GM23248 (cell line): ENCODE measurements around the gene LYSMD1. TPM values are rescaled to one million over a fixed set of nuclear protein-coding genes. Genes with fewer than 3 reads are reported as not detected.

Experiments used
- DNase-seq: peaks from one replicate; pipeline ENCODE4 v3.0.0-alpha.2; 2015
- H2AFZ ChIP-seq: fragments of 200-600 bp; sonication (generic); 2 replicates; pipeline ENCODE4 v1.6.1; 2016; ENCODE audit warnings: antibody characterized with exemption
- H3F3A ChIP-seq: fragments of 200-600 bp; sonication (generic); 2 replicates; pipeline ENCODE4 v1.6.1; 2016; ENCODE audit warnings: mild to moderate bottlenecking, antibody characterized with exemption, mixed run types; ENCODE audit not compliant: insufficient read depth
- H3K27ac ChIP-seq: fragments of 200-600 bp; sonication (generic); 2 replicates; pipeline ENCODE4 v1.5.1; 2016; ENCODE audit warnings: mild to moderate bottlenecking
- H3K27me3 ChIP-seq: fragments of 200-600 bp; sonication (generic); replicated peaks from 2 replicates; pipeline ENCODE4 v1.6.1; 2016; ENCODE audit warnings: mild to moderate bottlenecking; ENCODE audit not compliant: insufficient read depth
- H3K36me3 ChIP-seq: fragments of 200-600 bp; sonication (generic); 2 replicates; pipeline ENCODE4 v1.6.1; 2016; ENCODE audit warnings: low read depth, mild to moderate bottlenecking
- H3K4me1 ChIP-seq: fragments of 200-600 bp; sonication (generic); 2 replicates; pipeline ENCODE4 v1.6.1; 2016; ENCODE audit warnings: mild to moderate bottlenecking; ENCODE audit not compliant: insufficient read depth
- H3K4me2 ChIP-seq: fragments of 200-600 bp; sonication (generic); one replicate; pipeline ENCODE4 v1.6.1; 2016; ENCODE audit warnings: mild to moderate bottlenecking; ENCODE audit not compliant: unreplicated experiment
- H3K4me3 ChIP-seq: fragments of 200-600 bp; sonication (generic); 2 replicates; pipeline ENCODE4 v1.5.1; 2016; ENCODE audit warnings: mild to moderate bottlenecking
- H3K79me2 ChIP-seq: fragments of 200-600 bp; sonication (generic); 2 replicates; pipeline ENCODE4 v1.6.1; 2016; ENCODE audit warnings: mild to moderate bottlenecking; ENCODE audit not compliant: insufficient read depth
- H3K9ac ChIP-seq: fragments of 200-600 bp; sonication (generic); 2 replicates; pipeline ENCODE4 v1.6.1; 2016; ENCODE audit warnings: mild to moderate bottlenecking
- H3K9me2 ChIP-seq: fragments of 200-600 bp; sonication (generic); 2 replicates; pipeline ENCODE4 v1.6.1; 2016; ENCODE audit warnings: mixed run types, mild to moderate bottlenecking, moderate library complexity; ENCODE audit not compliant: insufficient read depth
- H3K9me3 ChIP-seq: fragments of 200-600 bp; sonication (generic); one replicate; pipeline ENCODE4 v1.6.1; 2017; ENCODE audit warnings: low read depth
- H4K20me1 ChIP-seq: fragments of 200-600 bp; sonication (generic); 2 replicates; pipeline ENCODE4 v1.6.0; 2016; ENCODE audit not compliant: insufficient read depth
- EZH2 ChIP-seq: fragments of 200-600 bp; sonication (generic); IDR thresholded peaks from 2 replicates; pipeline ENCODE4 v1.6.1; 2018; ENCODE audit warnings: antibody characterized with exemption, mild to moderate bottlenecking; ENCODE audit not compliant: insufficient read depth, poor library complexity, severe bottlenecking
- EZH2phosphoT487 ChIP-seq: fragments of 200-600 bp; sonication (generic); IDR thresholded peaks from 2 replicates; pipeline ENCODE4 v1.6.1; 2018; ENCODE audit warnings: antibody characterized with exemption, moderate library complexity, mild to moderate bottlenecking, low read depth; ENCODE audit not compliant: insufficient read depth
- WGBS, 2 experiments: methylation state at CpG; one replicate each; pipeline ENCODE4 v1.1.6; 2015 to 2017; ENCODE audit warnings: low lambda C conversion rate in 2 of 2, low coverage in 1 of 2; ENCODE audit errors: missing lambda C conversion rate in 2 of 2; 5-methylcytosine and 5-hydroxymethylcytosine counted together
- in situ Hi-C: fragments of 300-500 bp; cut with MboI; formaldehyde crosslinking; loops from 2 replicates; pipeline ENCODE4 v1.15.0; 2020
- polyA plus RNA-seq: library from polyadenylated mRNA; unstranded; fragments of >200 nt; fragmentation: Nextera tagmentation; extraction: Ambion mirVana; gene quantifications from 2 replicates; pipeline ENCODE4 v1.2.1, GENCODE V29; 2016
- total RNA-seq: library from RNA; depleted of rRNA; stranded (reverse); fragments of >200 nt; shearing (Covaris generic); gene quantifications from 2 replicates; pipeline ENCODE4 v1.2.3, GENCODE V29; 2014

LYSMD1 gene
- total and polyA plus RNA-seq, 2 experiments from 2014 or later = 3.4 to 11.5 TPM

GRCh38 chr1:151175041-151175741 is 9.5 kb upstream of the LYSMD1 start:
- Histone ChIP-seq H4K20me1 (no peaks in the 10 kb centered on the region), H3K27ac (no peak overlapping the region), H3K9ac (no peak overlapping the region), H2AFZ (no peak overlapping the region), H3K4me1 (0 out of 2 replicates have a peak, but pooled peaks cover 3% of the 10 kb centered on the region), H3F3A (peaks cover 14% of the 10 kb centered on the region; the same call in 1 of the 2 replicates), H3K36me3 (peaks cover 4% of the 10 kb centered on the region; the same call in 1 of the 2 replicates), H3K9me3 (no peaks in the 10 kb centered on the region), H3K4me3 (no peak overlapping the region), H3K79me2 (no peaks in the 10 kb centered on the region), H3K4me2 (no peak overlapping the region), H3K27me3 (no peaks in the 10 kb centered on the region), H3K9me2 (no peaks in the 10 kb centered on the region)
- DNase-seq = peak; percentile 7
- WGBS, 2 experiments = 58 to 59% methylated on average over 6 of the region's 6 CpGs
- in situ Hi-C loops = no loop called here
- no peak for TF ChIP-seq EZH2phosphoT487

- DNase-seq = no peak
- no peak overlapping the region for H2AFZ ChIP-seq
- peaks cover 14% of the 10 kb centered on the region for H3K4me1 ChIP-seq
- no peaks in the 10 kb centered on the region for H3K9me2 ChIP-seq
- no peak overlapping the region for H3K4me3 ChIP-seq
- in situ Hi-C loops = no loop called here
- peaks cover 25% of the 10 kb centered on the region for H3K79me2 ChIP-seq
- H3K27ac ChIP-seq = no peak overlapping the region
- H3K9me3 ChIP-seq = no peaks in the 10 kb centered on the region
- no peaks in the 10 kb centered on the region for H3K27me3 ChIP-seq
- H4K20me1 ChIP-seq = no peaks in the 10 kb centered on the region
- H3F3A ChIP-seq = peaks cover 20% of the 10 kb centered on the region
- TF ChIP-seq EZH2 (no peak), EZH2phosphoT487 (no peak)
- H3K9ac ChIP-seq = no peak overlapping the region
- no peak overlapping the region for H3K4me2 ChIP-seq
- 74 to 84% methylated on average over 5 of the region's 5 CpGs for WGBS, 2 experiments
- peaks cover 13% of the 10 kb centered on the region; the same call in 1 of the 2 replicates for H3K36me3 ChIP-seq
Observed at GRCh38 chr1:151171190-151171589, 5.5 kb upstream of the LYSMD1 start.

DNA sequence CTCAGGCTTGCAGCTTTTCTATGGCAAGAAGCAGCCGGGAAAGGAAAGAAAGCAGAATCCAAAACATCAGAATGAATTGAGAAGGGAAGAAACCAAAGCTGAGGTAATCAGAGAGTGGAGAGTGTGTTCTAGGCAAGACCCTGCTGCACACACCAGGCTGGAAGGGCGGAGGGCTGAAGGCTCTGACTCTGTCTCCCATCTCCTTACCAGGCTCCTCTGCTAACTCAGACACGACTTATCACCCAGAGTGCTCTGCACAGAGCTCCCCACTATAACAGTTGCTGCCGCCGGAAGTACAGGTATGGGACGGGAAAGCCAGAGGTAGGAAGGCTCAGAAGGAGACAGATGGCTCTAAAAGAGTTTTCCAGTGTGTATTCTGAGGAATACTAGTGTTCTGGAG is 1.4 kb upstream of the LYSMD1 start:
- H3K79me2 ChIP-seq = peaks cover 57% of the 10 kb centered on the region
- H3K27me3 ChIP-seq = no peaks in the 10 kb centered on the region
- peaks cover 21% of the 10 kb centered on the region for H3K4me1 ChIP-seq
- no peaks in the 10 kb centered on the region for H3K9me3 ChIP-seq
- H3K9me2 ChIP-seq = no peaks in the 10 kb centered on the region
- peak overlapping the region; percentile 93 for H3K9ac ChIP-seq
- peaks cover 15% of the 10 kb centered on the region for H3F3A ChIP-seq
- 0 out of 2 replicates have a peak overlapping the region, but pooled peaks have one; percentile 95 for H2AFZ ChIP-seq
- TF ChIP-seq EZH2phosphoT487 (no peak), EZH2 (no peak)
- no peak for DNase-seq
- H3K4me3 ChIP-seq = peak overlapping the region; percentile 90
- H3K4me2 ChIP-seq = peak overlapping the region; percentile 92
- in situ Hi-C loops = no loop called here
- H3K27ac ChIP-seq = peak overlapping the region; percentile 81
- peaks cover 11% of the 10 kb centered on the region; the same call in 1 of the 2 replicates for H3K36me3 ChIP-seq
- WGBS, 2 experiments = 81 to 85% methylated on average over 6 of the region's 6 CpGs
- no peaks in the 10 kb centered on the region for H4K20me1 ChIP-seq

- H3K79me2 ChIP-seq = peaks cover 57% of the 10 kb centered on the region
- H3K4me3 ChIP-seq = peak overlapping the region; percentile 90
- no peaks in the 10 kb centered on the region for H3K27me3 ChIP-seq
- peak overlapping the region; percentile 81 for H3K27ac ChIP-seq
- in situ Hi-C loops = no loop called here
- no peak for TF ChIP-seq EZH2
- TF ChIP-seq EZH2phosphoT487 = no peak
- no peaks in the 10 kb centered on the region for H3K9me2 ChIP-seq
- peaks cover 14% of the 10 kb centered on the region; the same call in 1 of the 2 replicates for H3K36me3 ChIP-seq
- peak overlapping the region; percentile 95 for H2AFZ ChIP-seq
- no peaks in the 10 kb centered on the region for H4K20me1 ChIP-seq
- peaks cover 14% of the 10 kb centered on the region for H3F3A ChIP-seq
- 6 to 8% methylated on average over 15 of the region's 15 CpGs for WGBS, 2 experiments
- H3K9me3 ChIP-seq = no peaks in the 10 kb centered on the region
- H3K4me2 ChIP-seq = peak overlapping the region; percentile 92
- H3K4me1 ChIP-seq = peaks cover 20% of the 10 kb centered on the region
- H3K9ac ChIP-seq = peak overlapping the region; percentile 93
- DNase-seq = peak; percentile 90
Observed at GRCh38 chr1:151166505-151166956, 829 bp upstream of the LYSMD1 start.
